WTC11 (cell line): ENCODE results near the gene OR51B5. TPM values are rescaled to one million over a fixed set of nuclear protein-coding genes. Genes with fewer than 3 reads are reported as not detected.
"Not testable (repeated sequence)": the region's sequence is repeated elsewhere in the genome, so short reads cannot be mapped to it uniquely, and the experiment has no call there.

Experiments used
- ATAC-seq: fragments of 200-7000 bp; cut with Tn5 transposase; 2 replicates; pipeline ENCODE4 v1.10.0; 2021; ENCODE audit warnings: mild to moderate bottlenecking, moderate library complexity
- CTCF ChIA-PET: fragments of 300-600 bp; sonication (Branson Sonifier 250); formaldehyde crosslinking; loops from one replicate; lab custom pipeline; 2021; ENCODE audit warnings: antibody characterized with exemption; lab: Charles Lee
- POLR2A ChIA-PET: fragments of 350-600 bp; sonication (Branson Sonifier 250); formaldehyde crosslinking; loops from one replicate; lab custom pipeline; 2021; ENCODE audit warnings: antibody characterized with exemption; lab: Charles Lee
- DNase-seq: peaks from one replicate; pipeline ENCODE4 v3.0.0; 2021; ENCODE audit warnings: low spot score
- H3K27ac Mint-ChIP-seq: 2 replicates; pipeline ENCODE4 v1.8.0; 2021; ENCODE audit warnings: mixed read lengths
- H3K27me3 Mint-ChIP-seq: 2 replicates; pipeline ENCODE4 v1.8.0; 2021; ENCODE audit warnings: low read depth, mild to moderate bottlenecking, moderate library complexity, mixed read lengths
- H3K36me3 Mint-ChIP-seq: 2 replicates; pipeline ENCODE4 v1.8.0; 2021; ENCODE audit warnings: mixed read lengths
- H3K4me1 Mint-ChIP-seq: 2 replicates; pipeline ENCODE4 v1.8.0; 2022; ENCODE audit warnings: mixed read lengths
- H3K4me3 Mint-ChIP-seq: 2 replicates; pipeline ENCODE4 v1.8.0; 2021; ENCODE audit warnings: mild to moderate bottlenecking, moderate library complexity, mixed read lengths
- H3K9me3 Mint-ChIP-seq: 2 replicates; pipeline ENCODE4 v1.8.0; 2021; ENCODE audit warnings: mixed read lengths
- CREB1 ChIP-seq: sonication (generic); formaldehyde crosslinking; IDR thresholded peaks from 2 replicates; pipeline ENCODE4 v1.8.0; 2023; ENCODE audit warnings: mild to moderate bottlenecking, missing genetic modification reagents
- CREM ChIP-seq: sonication (generic); formaldehyde crosslinking; IDR thresholded peaks from 2 replicates; pipeline ENCODE4 v1.8.1; 2022; ENCODE audit warnings: mild to moderate bottlenecking, missing genetic modification reagents, moderate library complexity
- GRHL2 ChIP-seq: fragments of 250-450 bp; sonication (Bioruptor Pico); IDR thresholded peaks from 2 replicates; pipeline ENCODE4 v1.8.0; 2022; ENCODE audit warnings: mild to moderate bottlenecking, moderate library complexity; ENCODE audit not compliant: insufficient replicate concordance, severe bottlenecking
- HMGA2 ChIP-seq: fragments of 250-450 bp; sonication (Bioruptor Pico); IDR thresholded peaks from 2 replicates; pipeline ENCODE4 v1.4.0; 2021; ENCODE audit warnings: mild to moderate bottlenecking, moderate library complexity
- IRF2 ChIP-seq: sonication (generic); formaldehyde crosslinking; IDR thresholded peaks from 2 replicates; pipeline ENCODE4 v1.8.0; 2022; ENCODE audit warnings: low read depth, missing genetic modification reagents, borderline replicate concordance
- JUN ChIP-seq: sonication (generic); formaldehyde crosslinking; IDR thresholded peaks from 2 replicates; pipeline ENCODE4 v1.8.0; 2023; ENCODE audit warnings: mild to moderate bottlenecking, missing genetic modification reagents
- MXD4 ChIP-seq: fragments of 250-450 bp; sonication (Bioruptor Pico); IDR thresholded peaks from 2 replicates; pipeline ENCODE4 v1.8.0; 2021; ENCODE audit warnings: mild to moderate bottlenecking, moderate library complexity, borderline replicate concordance
- PRRX2 ChIP-seq: fragments of 250-450 bp; sonication (Bioruptor Pico); IDR thresholded peaks from 2 replicates; pipeline ENCODE4 v1.8.0; 2021; ENCODE audit warnings: mild to moderate bottlenecking
- RELA ChIP-seq: sonication (generic); formaldehyde crosslinking; IDR thresholded peaks from 2 replicates; pipeline ENCODE4 v1.8.1; 2022; ENCODE audit warnings: missing genetic modification reagents, mild to moderate bottlenecking, borderline replicate concordance
- RORB ChIP-seq: fragments of 250-450 bp; sonication (Bioruptor Pico); IDR thresholded peaks from 2 replicates; pipeline ENCODE4 v1.9.0; 2021; ENCODE audit warnings: mild to moderate bottlenecking
- SOX15 ChIP-seq: fragments of 250-450 bp; sonication (Bioruptor Pico); IDR thresholded peaks from 2 replicates; pipeline ENCODE4 v1.9.0; 2021; ENCODE audit warnings: mild to moderate bottlenecking
- TEAD1 ChIP-seq: sonication (generic); formaldehyde crosslinking; IDR thresholded peaks from 2 replicates; pipeline ENCODE4 v1.8.0; 2022; ENCODE audit warnings: mild to moderate bottlenecking, missing genetic modification reagents
- TP53 ChIP-seq: sonication (generic); formaldehyde crosslinking; IDR thresholded peaks from 2 replicates; pipeline ENCODE4 v1.8.1; 2023; ENCODE audit warnings: mild to moderate bottlenecking, missing genetic modification reagents
- ZNF317 ChIP-seq: sonication (generic); formaldehyde crosslinking; IDR thresholded peaks from 2 replicates; pipeline ENCODE4 v1.8.1; 2023; ENCODE audit warnings: low read depth, mild to moderate bottlenecking, moderate library complexity, missing genetic modification reagents, borderline replicate concordance
- ZNF423 ChIP-seq: fragments of 250-450 bp; sonication (Bioruptor Pico); IDR thresholded peaks from 2 replicates; pipeline ENCODE4 v2.1.2; 2022; ENCODE audit warnings: mild to moderate bottlenecking, moderate library complexity
- total RNA-seq: library from RNA; stranded (reverse); gene quantifications from 3 replicates; pipeline ENCODE4 v1.2.3, GENCODE V29; 2021
- TF ChIP-seq, protein P1 (sequence below): sonication (generic); formaldehyde crosslinking; IDR thresholded peaks from 2 replicates; pipeline ENCODE4 v1.8.0; 2022; ENCODE audit warnings: mild to moderate bottlenecking, missing genetic modification reagents
- TF ChIP-seq, protein P2 (sequence below): sonication (generic); formaldehyde crosslinking; IDR thresholded peaks from 2 replicates; pipeline ENCODE4 v1.8.1; 2022; ENCODE audit warnings: mild to moderate bottlenecking, moderate library complexity, missing genetic modification reagents
- TF ChIP-seq, protein P3 (sequence below): sonication (generic); formaldehyde crosslinking; IDR thresholded peaks from 2 replicates; pipeline ENCODE4 v1.8.1; 2022; ENCODE audit warnings: low read depth, mild to moderate bottlenecking, moderate library complexity, missing genetic modification reagents, borderline replicate concordance
- TF ChIP-seq, protein P4 (sequence below): fragments of 250-450 bp; sonication (Bioruptor Pico); IDR thresholded peaks from 2 replicates; pipeline ENCODE4 v1.8.0; 2021; ENCODE audit warnings: mild to moderate bottlenecking
- TF ChIP-seq, protein P5 (sequence below): sonication (generic); formaldehyde crosslinking; conservative IDR thresholded peaks from 2 replicates; pipeline ENCODE4 v1.8.1; 2022; ENCODE audit warnings: mild to moderate bottlenecking, missing genetic modification reagents
- TF ChIP-seq, protein P6 (sequence below): fragments of 250-450 bp; sonication (Bioruptor Pico); IDR thresholded peaks from 2 replicates; pipeline ENCODE4 v2.1.2; 2022; ENCODE audit warnings: mild to moderate bottlenecking, moderate library complexity
- TF ChIP-seq, protein P7 (sequence below): sonication (generic); formaldehyde crosslinking; IDR thresholded peaks from 2 replicates; pipeline ENCODE4 v1.8.1; 2023; ENCODE audit warnings: mild to moderate bottlenecking, missing genetic modification reagents, moderate library complexity

Gene OR51B5
- total RNA-seq, 1 experiment from 2014 or later = 0.26 TPM

DNA sequence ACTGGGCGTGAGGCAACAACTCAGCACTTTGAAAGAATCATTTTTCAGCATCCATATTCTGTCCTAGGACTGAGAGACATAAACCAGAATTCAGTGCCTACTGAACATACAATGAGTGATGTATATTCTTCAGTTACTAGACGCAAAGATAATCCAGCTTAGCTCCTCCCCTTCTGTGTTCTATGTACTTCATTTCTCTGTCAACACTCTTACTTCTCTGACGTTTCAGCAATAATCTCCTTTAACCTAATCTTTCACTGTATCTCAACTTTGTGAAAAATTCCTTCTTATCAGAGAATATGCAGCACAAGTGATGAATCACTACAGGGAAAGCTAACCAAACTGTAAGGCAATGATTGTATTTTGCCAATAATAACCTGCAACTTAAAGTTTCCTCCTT, 2.5 kb upstream of the OR51B5 start:
- ChIA-PET POLR2A (no interaction called here), CTCF (no interaction called here)
- H3K4me3 Mint-ChIP-seq = no peak overlapping the region
- no peaks in the 10 kb centered on the region for H3K9me3 Mint-ChIP-seq
- no peak overlapping the region for H3K27ac Mint-ChIP-seq
- TF ChIP-seq RELA (CRISPR knock-in tag) (no peak), GRHL2 (CRISPR knock-in tag) (no peak), TEAD1 (CRISPR knock-in tag) (no peak), HMGA2 (CRISPR knock-in tag) (no peak), ZNF317 (CRISPR knock-in tag) (no peak), JUN (CRISPR knock-in tag) (no peak), ZNF423 (CRISPR knock-in tag) (no peak), PRRX2 (no peak)
- TF ChIP-seq, protein P1, sequence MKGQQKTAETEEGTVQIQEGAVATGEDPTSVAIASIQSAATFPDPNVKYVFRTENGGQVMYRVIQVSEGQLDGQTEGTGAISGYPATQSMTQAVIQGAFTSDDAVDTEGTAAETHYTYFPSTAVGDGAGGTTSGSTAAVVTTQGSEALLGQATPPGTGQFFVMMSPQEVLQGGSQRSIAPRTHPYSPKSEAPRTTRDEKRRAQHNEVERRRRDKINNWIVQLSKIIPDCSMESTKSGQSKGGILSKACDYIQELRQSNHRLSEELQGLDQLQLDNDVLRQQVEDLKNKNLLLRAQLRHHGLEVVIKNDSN (CRISPR knock-in tag) = no peak
- TF ChIP-seq, protein P2, sequence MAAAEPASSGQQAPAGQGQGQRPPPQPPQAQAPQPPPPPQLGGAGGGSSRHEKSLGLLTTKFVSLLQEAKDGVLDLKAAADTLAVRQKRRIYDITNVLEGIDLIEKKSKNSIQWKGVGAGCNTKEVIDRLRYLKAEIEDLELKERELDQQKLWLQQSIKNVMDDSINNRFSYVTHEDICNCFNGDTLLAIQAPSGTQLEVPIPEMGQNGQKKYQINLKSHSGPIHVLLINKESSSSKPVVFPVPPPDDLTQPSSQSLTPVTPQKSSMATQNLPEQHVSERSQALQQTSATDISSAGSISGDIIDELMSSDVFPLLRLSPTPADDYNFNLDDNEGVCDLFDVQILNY (CRISPR knock-in tag) = no peak
- TF ChIP-seq, protein P3, sequence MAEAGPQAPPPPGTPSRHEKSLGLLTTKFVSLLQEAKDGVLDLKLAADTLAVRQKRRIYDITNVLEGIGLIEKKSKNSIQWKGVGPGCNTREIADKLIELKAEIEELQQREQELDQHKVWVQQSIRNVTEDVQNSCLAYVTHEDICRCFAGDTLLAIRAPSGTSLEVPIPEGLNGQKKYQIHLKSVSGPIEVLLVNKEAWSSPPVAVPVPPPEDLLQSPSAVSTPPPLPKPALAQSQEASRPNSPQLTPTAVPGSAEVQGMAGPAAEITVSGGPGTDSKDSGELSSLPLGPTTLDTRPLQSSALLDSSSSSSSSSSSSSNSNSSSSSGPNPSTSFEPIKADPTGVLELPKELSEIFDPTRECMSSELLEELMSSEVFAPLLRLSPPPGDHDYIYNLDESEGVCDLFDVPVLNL = no peak
- TF ChIP-seq, protein P4, sequence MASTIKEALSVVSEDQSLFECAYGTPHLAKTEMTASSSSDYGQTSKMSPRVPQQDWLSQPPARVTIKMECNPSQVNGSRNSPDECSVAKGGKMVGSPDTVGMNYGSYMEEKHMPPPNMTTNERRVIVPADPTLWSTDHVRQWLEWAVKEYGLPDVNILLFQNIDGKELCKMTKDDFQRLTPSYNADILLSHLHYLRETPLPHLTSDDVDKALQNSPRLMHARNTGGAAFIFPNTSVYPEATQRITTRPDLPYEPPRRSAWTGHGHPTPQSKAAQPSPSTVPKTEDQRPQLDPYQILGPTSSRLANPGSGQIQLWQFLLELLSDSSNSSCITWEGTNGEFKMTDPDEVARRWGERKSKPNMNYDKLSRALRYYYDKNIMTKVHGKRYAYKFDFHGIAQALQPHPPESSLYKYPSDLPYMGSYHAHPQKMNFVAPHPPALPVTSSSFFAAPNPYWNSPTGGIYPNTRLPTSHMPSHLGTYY (CRISPR knock-in tag) = no peak
- TF ChIP-seq, protein P5, sequence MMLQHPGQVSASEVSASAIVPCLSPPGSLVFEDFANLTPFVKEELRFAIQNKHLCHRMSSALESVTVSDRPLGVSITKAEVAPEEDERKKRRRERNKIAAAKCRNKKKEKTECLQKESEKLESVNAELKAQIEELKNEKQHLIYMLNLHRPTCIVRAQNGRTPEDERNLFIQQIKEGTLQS (CRISPR knock-in tag) = no peak
- H3K27me3 Mint-ChIP-seq = no peaks in the 10 kb centered on the region; the same call in 1 of the 2 replicates
- peaks cover 28% of the 10 kb centered on the region for H3K4me1 Mint-ChIP-seq
- DNase-seq (no peak), ATAC-seq (no peak)
- no peaks in the 10 kb centered on the region for H3K36me3 Mint-ChIP-seq

DNA sequence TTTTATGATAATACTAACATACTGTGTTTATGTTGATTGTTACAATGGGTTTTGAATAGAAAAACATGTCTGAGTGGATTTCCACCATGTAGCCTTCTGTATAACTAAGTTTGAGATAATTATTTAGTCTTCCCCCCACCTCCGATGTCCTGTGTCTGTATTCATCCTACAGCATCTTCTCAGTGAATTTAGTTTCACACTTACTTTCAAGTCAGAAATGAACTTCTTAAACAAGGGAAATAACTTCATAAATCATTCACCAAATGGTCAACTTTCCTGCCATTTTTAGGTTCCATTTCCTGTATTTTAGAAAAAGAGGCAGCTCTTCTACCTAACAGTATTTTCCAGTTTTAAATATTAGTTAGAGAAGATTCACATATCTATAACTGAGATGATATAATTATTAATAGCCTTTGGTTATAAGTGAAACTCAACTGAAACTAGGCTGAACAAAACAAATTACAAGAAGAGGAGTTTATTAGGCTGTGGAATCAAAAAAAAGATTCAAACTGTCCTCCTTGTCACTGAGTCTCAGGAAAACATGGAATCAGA, 3.5 kb downstream of the OR51B5 start:
- H3K36me3 Mint-ChIP-seq = no peaks in the 10 kb centered on the region
- H3K4me1 Mint-ChIP-seq = peaks cover 8% of the 10 kb centered on the region
- ChIA-PET CTCF (no interaction called here), POLR2A (no interaction called here)
- TF ChIP-seq SOX15 (CRISPR knock-in tag) (no peak), IRF2 (CRISPR knock-in tag) (no peak), ZNF317 (CRISPR knock-in tag) (no peak)
- H3K9me3 Mint-ChIP-seq = no peaks in the 10 kb centered on the region
- no peak for ATAC-seq
- no peaks in the 10 kb centered on the region for H3K27me3 Mint-ChIP-seq
- H3K4me3 Mint-ChIP-seq = no peak overlapping the region
- no peak for DNase-seq
- no peak overlapping the region for H3K27ac Mint-ChIP-seq

DNA sequence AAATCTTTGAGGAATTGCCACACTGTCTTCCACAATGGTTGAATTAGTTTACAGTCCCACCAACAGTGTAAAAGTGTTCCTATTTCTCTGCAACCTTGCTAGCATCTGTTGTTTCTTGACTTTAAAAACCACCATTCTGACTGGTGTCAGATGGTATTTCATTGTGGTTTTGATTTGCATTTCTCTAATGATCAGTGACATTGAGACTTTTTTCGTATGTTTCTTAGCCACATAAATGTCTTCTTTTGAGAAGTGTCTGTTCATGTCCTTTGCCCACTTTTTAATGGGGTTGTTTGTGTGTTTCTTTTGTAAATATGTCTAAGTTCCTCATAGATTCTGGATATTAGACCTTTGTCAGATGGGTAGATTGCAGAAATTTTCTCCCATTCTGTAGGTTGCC, 6.1 kb downstream of the OR51B5 start:
- H3K9me3 Mint-ChIP-seq, ATAC-seq, POLR2A ChIA-PET, CTCF ChIA-PET, DNase-seq, H3K4me3 Mint-ChIP-seq, H3K4me1 Mint-ChIP-seq, H3K36me3 Mint-ChIP-seq, H3K27me3 Mint-ChIP-seq, H3K27ac Mint-ChIP-seq: not testable (repeated sequence)

DNA sequence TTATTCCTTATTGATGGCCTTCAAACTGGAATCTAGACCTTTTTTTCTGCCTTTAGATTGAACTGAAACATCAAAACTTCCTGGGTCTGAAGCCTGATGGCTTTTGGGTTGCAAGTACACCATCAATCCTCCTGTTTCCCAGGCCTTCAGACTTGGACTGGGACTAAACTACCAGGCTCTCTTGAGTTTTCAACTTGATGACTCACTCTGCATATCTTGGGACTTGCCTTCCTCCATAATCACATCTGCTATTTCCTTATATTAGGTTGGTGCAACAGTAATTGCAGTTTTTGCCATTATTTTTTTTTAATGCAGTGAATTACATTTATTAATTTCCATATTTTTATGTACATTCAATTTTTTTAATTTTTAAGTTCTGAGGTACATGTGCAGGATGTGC, 7.0 kb downstream of the OR51B5 start:
- ATAC-seq = no peak
- no peaks in the 10 kb centered on the region for H3K36me3 Mint-ChIP-seq
- ChIA-PET CTCF (no interaction called here), POLR2A (no interaction called here)
- no peaks in the 10 kb centered on the region for H3K27me3 Mint-ChIP-seq
- no peak overlapping the region for H3K4me3 Mint-ChIP-seq
- no peak for DNase-seq
- H3K27ac Mint-ChIP-seq = no peak overlapping the region
- H3K4me1 Mint-ChIP-seq = no peaks in the 10 kb centered on the region
- no peaks in the 10 kb centered on the region for H3K9me3 Mint-ChIP-seq
- TF ChIP-seq CREM (CRISPR knock-in tag) = no peak
- no peak for TF ChIP-seq CREB1 (CRISPR knock-in tag)
- TF ChIP-seq, protein P4 (CRISPR knock-in tag) = no peak
- TF ChIP-seq, protein P6, sequence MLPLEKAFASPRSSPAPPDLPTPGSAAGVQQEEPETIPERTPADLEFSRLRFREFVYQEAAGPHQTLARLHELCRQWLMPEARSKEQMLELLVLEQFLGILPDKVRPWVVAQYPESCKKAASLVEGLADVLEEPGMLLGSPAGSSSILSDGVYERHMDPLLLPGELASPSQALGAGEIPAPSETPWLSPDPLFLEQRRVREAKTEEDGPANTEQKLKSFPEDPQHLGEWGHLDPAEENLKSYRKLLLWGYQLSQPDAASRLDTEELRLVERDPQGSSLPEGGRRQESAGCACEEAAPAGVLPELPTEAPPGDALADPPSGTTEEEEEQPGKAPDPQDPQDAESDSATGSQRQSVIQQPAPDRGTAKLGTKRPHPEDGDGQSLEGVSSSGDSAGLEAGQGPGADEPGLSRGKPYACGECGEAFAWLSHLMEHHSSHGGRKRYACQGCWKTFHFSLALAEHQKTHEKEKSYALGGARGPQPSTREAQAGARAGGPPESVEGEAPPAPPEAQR (CRISPR knock-in tag) = no peak
- no peak for TF ChIP-seq GRHL2 (CRISPR knock-in tag)
- TF ChIP-seq, protein P7, sequence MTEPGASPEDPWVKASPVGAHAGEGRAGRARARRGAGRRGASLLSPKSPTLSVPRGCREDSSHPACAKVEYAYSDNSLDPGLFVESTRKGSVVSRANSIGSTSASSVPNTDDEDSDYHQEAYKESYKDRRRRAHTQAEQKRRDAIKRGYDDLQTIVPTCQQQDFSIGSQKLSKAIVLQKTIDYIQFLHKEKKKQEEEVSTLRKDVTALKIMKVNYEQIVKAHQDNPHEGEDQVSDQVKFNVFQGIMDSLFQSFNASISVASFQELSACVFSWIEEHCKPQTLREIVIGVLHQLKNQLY = no peak
- no peak for TF ChIP-seq TP53 (CRISPR knock-in tag)
- TF ChIP-seq MXD4 (CRISPR knock-in tag) = no peak
- no peak for TF ChIP-seq RORB (CRISPR knock-in tag)
